HEK293 (cell line): ENCODE results near the gene CNTNAP5.

Experiments used
- ATF2 ChIP-seq: fragments of 450-650 bp; formaldehyde crosslinking; IDR thresholded peaks from 2 replicates; pipeline ENCODE4 v1.5.1; 2016; ENCODE audit warnings: missing biosample characterization, missing genetic modification characterization, low read depth
- CTCF ChIP-seq: fragments of 450-650 bp; formaldehyde crosslinking; IDR thresholded peaks from 2 replicates; pipeline ENCODE4 v1.5.1; 2016; ENCODE audit warnings: missing biosample characterization, missing genetic modification characterization
- KLF16 ChIP-seq: fragments of 450-650 bp; formaldehyde crosslinking; IDR thresholded peaks from 2 replicates; pipeline ENCODE4 v1.5.1; 2017; ENCODE audit warnings: missing biosample characterization, missing genetic modification characterization
- TCF7L2 ChIP-seq: IDR thresholded peaks from 2 replicates; pipeline ENCODE4 v1.6.1; 2011; ENCODE audit warnings: low read depth, mild to moderate bottlenecking, inconsistent platforms, low read length, moderate library complexity, borderline replicate concordance
- TSHZ1 ChIP-seq: fragments of 450-650 bp; formaldehyde crosslinking; IDR thresholded peaks from 2 replicates; pipeline ENCODE4 v1.5.1; 2016; ENCODE audit warnings: missing biosample characterization, missing genetic modification characterization, borderline replicate concordance
- ZBTB26 ChIP-seq: fragments of 450-650 bp; formaldehyde crosslinking; optimal IDR thresholded peaks from 2 replicates; pipeline ENCODE3; 2016; ENCODE audit warnings: missing biosample characterization, mild to moderate bottlenecking, missing genetic modification characterization
- ZNF114 ChIP-seq: fragments of 450-650 bp; formaldehyde crosslinking; IDR thresholded peaks from 2 replicates; pipeline ENCODE4 v1.5.0; 2017; ENCODE audit warnings: missing biosample characterization, missing genetic modification characterization
- ZNF140 ChIP-seq: fragments of 450-650 bp; formaldehyde crosslinking; IDR thresholded peaks from 2 replicates; pipeline ENCODE4 v1.5.1; 2016; ENCODE audit warnings: missing biosample characterization, missing genetic modification characterization
- ZNF274 ChIP-seq, 2 experiments: fragments of 200-500 bp in 1 of 2; fragments of 450-650 bp in 1 of 2; sonication (Bioruptor generic) in 1 of 2; formaldehyde crosslinking in 1 of 2; IDR thresholded peaks; 2 replicates each; pipeline versions ENCODE4 v1.5.1 to v1.6.1; 2014 to 2016; ENCODE audit warnings: borderline replicate concordance in 1 of 2, inconsistent platforms in 1 of 2, low read length in 1 of 2, missing biosample characterization in 1 of 2, missing genetic modification characterization in 1 of 2
- ZNF473 ChIP-seq: fragments of 450-650 bp; formaldehyde crosslinking; IDR thresholded peaks from 2 replicates; pipeline ENCODE4 v1.5.1; 2017; ENCODE audit warnings: missing biosample characterization, missing genetic modification characterization
- ZNF645 ChIP-seq: fragments of 450-650 bp; formaldehyde crosslinking; IDR thresholded peaks from 2 replicates; pipeline ENCODE4; 2016; ENCODE audit warnings: missing biosample characterization, missing genetic modification characterization
- ZSCAN18 ChIP-seq: fragments of 450-650 bp; formaldehyde crosslinking; IDR thresholded peaks from 2 replicates; pipeline ENCODE4 v1.5.1; 2016; ENCODE audit warnings: missing biosample characterization, missing genetic modification characterization

GRCh38 chr2:124112966-124113365, 87.9 kb downstream of the CNTNAP5 start:
- TF ChIP-seq ZSCAN18 (tag by site-specific recombination) (no peak), KLF16 (no peak), TCF7L2 (no peak), ZNF114 (tag by site-specific recombination) (no peak), TSHZ1 (no peak), ZBTB26 (tag by site-specific recombination) (no peak), CTCF (tag by site-specific recombination) (no peak), ATF2 (no peak), ZNF473 (tag by site-specific recombination) (no peak), ZNF645 (tag by site-specific recombination) (no peak), ZNF274 (IDR thresholded peaks at IDR 0.05; ENCODE audit: low read length) (no peak), ZNF274 (tag by site-specific recombination; IDR thresholded peaks at IDR 0.05; ENCODE audit: borderline replicate concordance) (no peak), ZNF140 (tag by site-specific recombination) (no peak)
